GM18502 (cell line): ENCODE data around the gene BCL7C.
"Not testable (repeated sequence)": the region's sequence is repeated elsewhere in the genome, so short reads cannot be mapped to it uniquely, and the experiment has no call there.

Experiments
- ATAC-seq: cut with Tn5 transposase; IDR thresholded peaks from one replicate; pipeline ENCODE4 v1.9.1; 2021; ENCODE audit warnings: mild to moderate bottlenecking; ENCODE audit not compliant: unreplicated experiment, poor library complexity

The BCL7C gene

DNA sequence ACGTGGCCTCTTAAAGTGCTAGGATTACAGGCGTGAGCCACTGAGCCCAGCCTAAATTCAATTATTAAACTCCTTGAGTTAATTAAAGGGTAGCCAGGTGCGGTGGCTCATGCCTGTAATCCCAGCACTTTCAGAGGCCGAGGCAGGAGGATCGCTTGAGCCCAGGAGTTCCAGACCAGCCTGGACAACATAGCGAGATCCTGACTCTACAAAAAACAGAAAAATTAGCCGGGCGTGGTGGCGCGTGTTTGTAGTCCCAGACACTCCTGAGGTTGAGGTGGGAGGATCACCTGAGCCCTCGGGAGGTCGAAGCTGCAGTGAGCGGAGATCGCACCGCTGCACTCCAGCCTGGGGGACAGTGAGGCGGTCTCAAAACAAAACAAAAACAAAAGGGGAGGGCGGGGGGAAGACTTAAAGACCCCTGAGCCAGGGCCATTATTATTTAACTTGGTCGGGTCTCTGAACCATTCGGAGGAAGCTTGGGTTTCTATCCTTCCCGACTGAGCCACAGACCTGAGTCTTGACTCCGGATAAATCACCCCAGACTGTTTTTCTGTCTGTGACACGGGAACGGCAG, 19.5 kb downstream of the BCL7C start:
- no peak for ATAC-seq

DNA sequence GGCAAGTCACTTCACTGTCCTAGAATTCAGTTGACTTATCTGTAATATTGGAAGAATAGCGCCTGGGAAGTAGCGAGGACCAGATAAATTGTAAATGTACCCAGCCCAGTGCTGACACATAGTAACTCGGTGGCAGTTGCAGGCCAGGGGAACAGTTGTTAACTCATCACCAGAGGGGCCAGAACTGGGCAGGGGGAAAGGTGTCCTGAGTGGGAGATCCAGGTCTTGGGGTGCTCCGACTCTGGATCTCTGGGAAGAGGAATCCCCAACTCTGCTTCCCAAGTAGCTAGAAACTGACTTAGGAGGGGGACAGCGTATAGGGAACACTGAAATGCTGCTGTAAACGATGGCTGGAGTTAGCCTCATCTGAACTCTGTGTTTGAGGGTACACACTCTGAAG, 23.0 kb downstream of the BCL7C start:
- no peak for ATAC-seq

DNA sequence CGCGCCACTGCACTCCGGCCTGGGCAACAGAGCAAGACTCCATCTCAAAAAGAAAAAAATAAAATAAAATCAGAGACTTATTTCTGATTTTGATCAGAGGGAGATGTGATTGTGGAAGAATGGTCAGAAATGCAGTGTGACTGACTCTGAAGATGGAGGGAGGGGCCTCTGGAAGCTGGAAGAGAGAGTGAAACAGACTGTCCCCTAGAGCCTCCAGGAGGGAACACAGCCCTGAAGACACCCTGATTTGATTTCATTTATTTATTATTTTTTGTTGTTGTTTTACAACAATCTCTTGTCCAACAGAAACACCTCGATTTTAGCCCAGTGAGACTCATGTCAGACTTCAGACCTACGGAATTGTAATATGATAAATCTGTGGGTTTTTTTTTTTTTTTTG, 26.1 kb downstream of the BCL7C start:
- ATAC-seq: no peak

DNA sequence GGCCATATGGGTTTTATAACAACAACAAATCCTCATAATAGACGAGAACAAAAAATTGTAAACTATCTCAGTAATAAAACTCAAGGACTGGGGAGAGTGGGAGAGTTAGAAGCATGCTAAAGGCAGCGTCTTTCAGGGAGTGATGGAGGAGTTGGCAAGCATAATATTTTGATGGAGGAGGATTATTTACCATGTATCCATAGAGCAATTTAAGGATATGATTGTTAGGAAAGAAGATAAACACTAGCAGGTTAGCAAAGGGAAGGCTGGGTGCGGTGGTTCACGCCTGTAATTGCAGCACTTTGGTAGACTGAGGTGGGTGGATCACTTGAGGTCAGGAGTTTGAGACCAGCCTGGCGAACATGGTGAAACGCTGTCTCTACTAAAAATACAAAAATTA, 27.8 kb downstream of the BCL7C start:
- ATAC-seq: no peak

DNA sequence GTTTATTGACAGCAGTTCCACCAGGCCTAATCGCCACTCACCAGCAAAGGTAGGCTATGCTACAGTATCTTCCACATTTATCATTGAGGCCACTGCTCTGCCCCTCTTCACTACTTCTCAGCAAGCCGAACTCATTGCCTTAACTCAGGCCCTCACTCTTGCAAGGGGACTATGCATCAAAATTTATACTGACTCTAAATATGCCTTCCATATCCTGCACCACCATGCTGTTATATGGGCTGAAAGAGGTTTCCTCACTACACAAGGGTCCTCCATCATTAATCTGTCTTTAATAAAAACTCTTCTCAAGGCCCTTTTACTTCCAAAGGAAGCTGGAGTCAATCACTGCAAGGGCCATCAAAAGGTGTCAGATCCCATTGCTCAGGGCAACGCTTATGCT, 30.7 kb downstream of the BCL7C start:
- ATAC-seq: not testable (repeated sequence)

DNA sequence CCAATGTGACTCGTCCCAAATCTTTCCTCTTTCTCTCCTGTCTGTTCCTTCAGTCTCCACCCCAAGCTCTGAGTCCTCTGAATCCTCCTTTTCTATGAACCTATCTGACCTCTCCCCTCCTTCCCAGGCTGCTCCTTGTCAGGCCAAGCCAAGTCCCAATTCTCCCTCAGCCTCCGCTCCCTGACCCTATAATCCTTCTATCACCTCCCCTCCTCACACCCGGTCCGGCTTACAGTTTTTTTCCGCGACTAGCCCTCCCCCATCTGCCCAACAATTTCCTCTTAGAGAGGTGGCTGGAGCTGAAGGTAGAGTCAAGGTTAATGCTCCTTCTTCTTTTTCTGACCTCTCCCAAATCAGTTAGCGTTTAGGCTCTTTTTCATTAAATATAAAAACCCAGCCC, 33.1 kb downstream of the BCL7C start:
- ATAC-seq: not testable (repeated sequence)

DNA sequence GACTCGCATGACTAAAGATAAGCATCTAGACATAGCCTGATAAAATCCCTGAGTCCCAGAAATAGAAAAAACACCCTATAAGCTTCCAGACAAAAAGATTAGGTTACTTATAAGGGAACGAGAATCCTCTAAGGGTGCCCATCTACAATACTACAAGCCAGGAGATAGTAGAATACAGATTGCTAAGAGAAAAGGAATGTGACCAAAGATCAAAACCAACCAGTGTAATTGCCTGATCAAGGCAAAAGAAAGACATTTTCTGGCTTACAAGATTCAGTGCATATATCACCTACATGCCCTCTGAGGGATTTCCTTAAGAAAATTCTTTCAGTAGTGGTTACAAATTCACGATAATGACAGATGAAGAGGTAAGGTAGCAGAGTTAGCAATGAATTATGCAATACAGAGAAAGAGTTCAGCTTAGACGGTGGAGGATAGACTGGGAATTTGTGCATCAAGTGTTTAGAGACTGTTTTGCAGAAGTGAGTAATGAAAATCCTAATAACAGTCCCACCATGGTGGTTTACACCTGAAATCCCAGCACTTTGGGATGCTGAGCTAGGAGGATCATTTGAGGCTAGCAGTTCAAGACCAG, 35.0 kb downstream of the BCL7C start:
- ATAC-seq: no peak

DNA sequence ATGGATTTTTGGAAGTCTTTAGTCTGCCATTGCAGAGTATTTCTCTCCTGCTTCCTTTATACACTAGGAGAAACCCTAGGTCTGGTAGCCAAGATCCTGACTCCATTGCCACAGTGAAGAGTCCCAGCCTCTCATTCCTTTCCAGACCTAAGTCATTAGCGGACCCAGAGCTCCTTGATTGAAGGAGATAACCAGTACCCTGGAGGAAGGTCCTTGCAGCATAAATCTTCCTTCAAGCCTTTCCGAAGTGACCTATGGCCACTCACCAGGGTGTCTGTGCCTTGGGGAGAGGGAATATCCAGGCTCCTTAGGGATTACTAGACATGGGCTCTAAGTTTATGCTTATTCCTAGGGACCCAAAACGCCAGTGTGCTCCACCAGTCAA, 35.8 kb downstream of the BCL7C start:
- no peak for ATAC-seq

DNA sequence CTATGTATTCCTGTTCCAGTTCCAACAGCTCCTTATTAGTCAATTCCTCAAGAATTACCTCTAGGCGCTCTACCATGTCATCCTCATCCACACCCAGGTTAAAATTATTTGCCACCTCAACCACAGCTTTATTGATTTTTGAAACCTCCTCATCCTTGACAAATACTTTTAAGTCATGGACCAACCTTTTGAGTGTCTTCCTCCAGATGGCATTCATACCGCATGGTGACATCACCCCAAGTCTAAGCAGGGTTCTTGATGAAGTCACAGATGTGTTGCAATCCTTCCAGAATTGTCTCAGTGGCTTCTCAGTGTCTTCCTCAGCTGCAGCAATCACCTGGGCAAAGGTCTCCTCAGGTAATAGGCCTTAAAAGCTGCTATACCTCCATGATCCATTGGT, 40.1 kb downstream of the BCL7C start:
- ATAC-seq: no peak

DNA sequence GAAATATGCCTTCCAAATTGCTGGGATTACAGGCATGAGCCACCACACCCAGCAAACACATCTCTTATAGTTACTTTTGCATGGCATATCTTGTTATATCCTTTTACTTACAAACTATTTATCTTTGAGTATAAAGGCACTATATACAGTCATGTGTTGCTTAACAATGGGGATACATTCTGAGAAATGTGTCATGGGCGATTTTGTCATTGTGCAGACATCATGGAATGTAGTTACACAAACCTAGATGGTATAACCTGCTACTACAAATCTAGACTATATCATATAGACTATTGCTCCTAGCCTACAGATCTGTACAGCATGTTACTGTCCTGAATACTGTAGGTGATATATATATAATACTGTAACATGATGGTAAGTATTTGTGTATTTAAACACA, 43.6 kb downstream of the BCL7C start:
- no peak for ATAC-seq

DNA sequence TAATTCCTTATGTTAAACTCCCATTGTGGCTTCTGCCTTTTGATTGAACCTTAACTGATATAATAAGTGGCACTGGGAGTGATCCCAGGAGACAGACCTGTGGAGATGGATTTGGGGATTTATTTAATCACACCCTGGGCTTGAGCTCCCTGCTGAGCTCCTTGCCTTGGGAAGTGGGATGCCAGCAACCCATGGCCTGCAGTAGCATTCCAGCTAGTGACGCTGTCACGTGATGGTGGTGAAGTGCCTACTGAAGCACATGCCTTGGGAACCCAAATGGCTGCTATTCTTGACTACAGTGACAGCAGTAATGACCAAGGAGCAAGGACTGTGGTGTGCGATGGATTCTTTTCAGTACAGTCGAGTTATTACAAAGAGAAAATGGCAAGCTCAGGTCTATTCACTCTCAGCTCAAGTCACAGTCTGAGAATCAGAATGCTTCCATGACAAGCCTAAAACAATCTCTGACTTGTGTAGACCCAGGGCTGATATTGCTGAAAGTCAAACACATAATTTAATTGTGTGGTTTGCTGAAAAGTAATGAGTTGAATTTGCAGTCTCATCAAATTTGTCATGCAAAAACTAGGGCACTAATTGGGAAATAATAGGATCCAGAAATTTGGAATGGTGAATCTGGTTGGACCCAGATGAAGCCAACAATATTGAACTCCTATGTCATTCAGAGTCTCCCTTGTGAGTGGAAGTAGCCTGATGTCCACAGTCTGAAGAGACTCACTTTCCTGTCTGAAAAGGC, 47.1 kb downstream of the BCL7C start:
- ATAC-seq: no peak

DNA sequence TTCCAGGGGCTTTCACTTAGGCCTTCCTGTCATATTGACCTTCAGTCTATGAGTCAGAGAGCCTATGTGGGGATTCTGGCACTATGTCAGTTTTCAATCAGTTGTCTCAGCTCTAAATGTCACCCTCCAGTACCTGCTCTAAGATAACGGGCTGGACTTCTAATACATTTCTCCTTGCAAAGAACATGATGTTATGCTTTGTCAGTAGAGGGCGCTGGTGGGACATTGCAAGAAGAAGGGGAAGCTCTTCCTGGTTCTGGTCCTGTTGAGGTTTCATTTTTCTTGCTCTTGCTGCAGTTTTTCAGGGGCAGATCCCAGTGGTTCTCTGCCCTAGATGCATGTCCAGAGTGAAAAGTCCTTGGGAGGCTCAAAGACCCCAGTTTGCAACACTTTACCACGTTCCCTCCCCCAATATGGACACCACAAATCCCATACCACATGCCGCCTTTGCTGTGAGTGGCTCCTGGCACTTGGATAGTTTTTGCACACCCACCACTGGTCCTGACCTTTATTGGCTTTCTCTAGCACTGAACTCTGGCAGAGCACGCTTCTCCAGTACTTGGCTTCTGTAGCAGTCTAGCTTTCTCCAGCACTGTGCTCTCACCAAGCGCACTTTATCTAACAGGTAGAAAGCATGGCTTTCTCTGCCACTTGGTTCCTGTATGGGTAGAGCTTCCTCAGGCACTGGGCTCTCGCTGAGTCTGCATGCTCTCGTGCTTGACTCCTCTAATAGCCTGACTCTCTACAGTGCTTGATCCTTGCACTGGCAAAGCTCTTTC, 49.0 kb downstream of the BCL7C start:
- ATAC-seq: no peak

DNA sequence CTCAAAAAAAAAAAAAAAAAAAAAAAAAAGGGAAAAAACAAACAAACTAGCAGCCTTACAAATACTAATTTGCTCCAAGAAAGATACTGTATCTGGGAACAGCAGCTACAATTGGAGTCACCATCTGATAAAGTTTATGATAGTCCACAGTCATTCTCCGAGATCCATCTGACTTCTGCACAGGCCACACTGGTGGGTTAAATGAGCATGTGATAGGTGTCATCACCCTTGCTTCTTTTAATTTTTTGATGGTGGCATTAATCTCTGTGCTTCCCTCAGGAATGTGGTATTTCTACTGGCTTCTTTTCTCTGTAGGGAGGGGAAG, 49.6 kb downstream of the BCL7C start:
- ATAC-seq: no peak

DNA sequence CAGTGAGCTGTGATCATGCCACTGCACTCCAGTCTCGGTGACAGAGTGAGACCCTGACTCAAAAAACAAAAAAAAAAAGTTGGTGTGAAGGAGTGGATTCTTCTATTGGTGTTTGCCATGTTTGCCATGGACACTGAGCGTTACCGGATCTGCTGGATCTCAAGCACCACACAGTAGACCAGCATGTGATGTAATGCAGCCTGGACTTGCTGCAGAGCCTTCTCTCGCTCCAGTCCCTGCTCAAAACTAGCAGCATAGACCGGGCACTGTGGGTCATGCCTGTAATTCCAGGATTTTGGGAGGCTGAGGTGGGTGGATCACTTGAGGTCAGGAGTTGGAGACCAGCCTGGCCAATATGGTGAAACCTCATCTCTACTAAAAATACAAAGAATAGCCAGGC, 50.4 kb downstream of the BCL7C start:
- no peak for ATAC-seq

DNA sequence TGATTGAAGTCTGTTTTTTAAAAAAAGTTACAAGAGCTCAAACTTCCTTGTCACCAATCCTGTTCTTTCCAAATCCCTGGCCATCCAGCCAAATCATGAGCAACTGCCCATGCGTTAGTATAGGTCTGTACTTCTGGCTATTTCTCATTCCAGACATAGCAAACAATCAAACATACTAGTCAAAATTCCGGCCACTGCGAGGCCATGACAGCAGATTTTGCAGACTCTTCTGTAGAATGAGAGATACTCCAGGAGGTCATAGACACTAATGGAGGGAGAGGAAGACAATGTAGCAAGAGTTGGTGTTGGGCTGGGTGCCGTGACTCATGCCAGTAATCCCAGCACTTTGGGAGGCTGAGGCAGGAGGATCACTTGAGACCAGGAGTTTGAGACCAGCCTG, 50.9 kb downstream of the BCL7C start:
- no peak for ATAC-seq

DNA sequence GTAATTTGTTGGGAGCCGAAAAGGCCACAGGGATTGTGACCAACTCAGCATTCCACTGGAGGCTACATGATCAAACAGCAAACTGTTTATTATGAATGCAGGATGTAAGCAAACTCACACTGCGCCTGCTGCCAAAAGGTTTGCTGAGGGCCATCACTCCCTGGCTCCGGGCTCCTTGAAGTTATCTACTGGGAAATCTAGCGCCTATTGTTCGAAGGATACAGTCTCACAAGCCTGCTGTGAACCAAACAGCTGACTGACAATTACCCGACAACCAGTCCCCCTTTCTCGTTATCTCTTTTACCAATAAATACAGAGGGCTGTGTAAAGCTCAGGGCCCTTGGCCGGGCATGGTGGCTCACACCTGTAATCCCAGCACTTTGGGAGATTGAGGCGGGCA, 52.5 kb downstream of the BCL7C start:
- ATAC-seq: no peak

DNA sequence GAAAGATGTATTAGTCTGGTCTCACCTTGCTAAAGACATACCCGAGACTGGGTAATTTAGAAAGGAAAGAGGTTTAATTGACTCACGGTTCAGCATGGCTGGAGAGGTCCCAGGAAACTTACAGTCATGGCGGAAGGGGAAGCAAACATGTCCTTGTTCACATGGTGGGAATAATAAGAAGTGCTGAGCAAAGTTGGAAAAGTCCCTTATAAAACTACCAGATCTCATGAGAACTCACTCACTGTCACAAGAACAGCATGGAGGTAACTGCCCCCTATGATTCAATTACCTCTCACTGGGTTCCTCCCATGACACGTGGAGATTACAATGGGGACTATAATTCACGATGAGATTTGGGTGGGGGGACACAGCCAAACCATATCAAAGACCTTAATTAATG, 53.3 kb downstream of the BCL7C start:
- ATAC-seq: no peak

DNA sequence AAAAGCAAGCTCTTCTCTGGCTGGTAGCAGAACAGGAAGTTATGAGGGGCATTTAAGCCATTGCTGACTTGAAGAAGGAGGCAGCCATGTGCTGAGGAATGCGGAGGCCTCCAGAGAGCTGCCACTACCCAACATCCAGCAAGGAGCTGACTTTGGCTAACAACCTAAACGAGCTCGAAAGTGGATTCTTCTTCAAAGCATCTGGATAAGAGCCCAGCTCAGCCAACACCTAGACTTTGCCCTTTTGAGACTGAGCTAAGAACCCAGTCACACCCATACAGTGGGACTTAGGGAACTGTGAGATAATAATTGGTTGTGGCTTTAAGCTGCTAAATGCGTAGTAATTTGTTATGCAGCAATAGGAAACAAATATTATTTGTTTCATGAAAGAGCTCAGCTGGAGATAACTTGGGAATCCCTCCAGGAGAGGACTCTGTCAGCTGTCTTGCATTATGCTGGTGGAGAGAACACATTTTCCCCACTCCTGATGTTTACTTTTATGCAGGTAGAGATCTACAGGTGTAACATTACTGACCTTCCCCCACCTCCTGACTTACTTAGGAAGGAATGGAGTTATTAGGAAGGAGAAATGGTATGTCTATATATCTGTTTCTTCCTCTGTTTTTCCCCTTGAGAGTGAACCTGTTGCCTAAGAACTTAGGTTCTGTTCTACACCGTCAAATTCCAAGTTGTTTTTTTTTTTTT, 54.2 kb downstream of the BCL7C start:
- ATAC-seq: no peak

DNA sequence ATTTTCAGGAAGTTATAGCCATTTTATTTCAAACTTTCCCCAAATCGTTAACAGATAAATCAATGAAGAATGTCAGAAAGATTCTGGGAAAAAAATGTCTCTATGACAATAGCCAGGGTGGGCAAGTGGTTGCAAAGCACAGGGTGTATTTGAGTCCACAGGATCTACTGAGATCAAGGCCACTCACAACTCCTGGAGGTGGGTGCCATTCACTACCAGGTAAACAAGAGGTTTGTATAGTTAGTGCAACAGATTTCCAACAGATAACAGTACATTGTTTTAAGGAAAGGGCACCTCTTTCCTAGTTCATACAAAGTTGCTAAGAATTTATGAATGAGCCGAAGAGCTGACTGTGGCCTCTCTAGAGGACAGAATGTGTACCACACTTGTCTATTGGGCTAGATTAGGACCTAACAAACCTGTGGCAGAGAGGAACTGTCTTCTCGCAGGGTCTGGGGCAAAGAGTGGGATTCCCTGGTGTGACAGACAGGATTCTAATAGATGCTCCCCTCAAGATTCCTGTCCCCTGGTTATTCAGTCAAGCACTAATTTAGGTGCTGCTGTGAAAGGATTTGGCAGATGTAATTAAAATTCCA, 54.9 kb downstream of the BCL7C start:
- ATAC-seq: no peak

DNA sequence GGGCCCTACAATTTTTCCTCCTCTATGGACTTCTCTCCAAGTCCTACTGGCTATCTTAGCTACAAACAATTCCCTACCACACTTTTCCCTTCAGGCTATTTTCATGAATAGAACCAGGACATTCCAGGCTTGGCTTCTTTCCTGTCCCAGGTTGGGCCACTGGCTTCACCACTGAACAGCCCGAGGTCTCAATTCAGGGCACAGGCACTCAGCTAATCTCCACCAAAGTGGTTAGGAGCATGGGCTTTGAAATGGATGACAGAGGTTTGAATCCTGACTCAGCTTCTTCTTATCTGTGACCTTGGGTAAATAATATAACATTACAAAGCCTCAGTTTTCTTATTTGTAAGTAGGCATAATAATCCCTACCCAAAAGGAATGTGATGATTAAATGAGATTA, 56.0 kb downstream of the BCL7C start:
- no peak for ATAC-seq
